ENCODE measurements around the gene CYTL1. TPM values are rescaled to one million over a fixed set of nuclear protein-coding genes. Genes with fewer than 3 reads are reported as not detected.

CYTL1 gene
- polyA plus RNA-seq, 1 donor (not counting 4 experiments of a cell fraction or from before 2014, with no cell fraction given), result 0.30 TPM

- H3K9me3 ChIP-seq (ENCODE audit: control insufficient read depth, low read depth, low read length), result no peaks in the 10 kb centered on the region
- H3K36me3 ChIP-seq (ENCODE audit: control insufficient read depth in 2 of 2, extremely low read depth in 1 of 2, insufficient read depth in 2 of 2, low read length in 2 of 2), result no peaks in the 10 kb centered on the region
- H3K9ac ChIP-seq (ENCODE audit: control insufficient read depth, extremely low read depth, insufficient read depth, low read length), result no peak overlapping the region
- H2AFZ ChIP-seq (ENCODE audit: control insufficient read depth, low read length), result no peak overlapping the region
- no peak overlapping the region for H3K4me2 ChIP-seq (ENCODE audit: control insufficient read depth, extremely low read depth, insufficient read depth, low read depth, low read length)
- no peak overlapping the region for H3K27ac ChIP-seq (ENCODE audit: control insufficient read depth, insufficient read depth, low read length)
- H4K20me1 ChIP-seq (ENCODE audit: control insufficient read depth, extremely low read depth, insufficient read depth, low read length), result no peaks in the 10 kb centered on the region
- no peak for DNase-seq (ENCODE audit: low read depth, low spot score)
- no peak for FAIRE-seq
- H3K27me3 ChIP-seq (ENCODE audit: control insufficient read depth, extremely low read depth, insufficient read depth, low read length), result no peaks in the 10 kb centered on the region
- H3K4me3 ChIP-seq (ENCODE audit: control insufficient read depth in 2 of 3, extremely low read depth in 1 of 3, insufficient read depth in 2 of 3, low read depth in 1 of 3, low read length in 3 of 3), result no peak overlapping the region
- no peaks in the 10 kb centered on the region for H3K79me2 ChIP-seq (ENCODE audit: control insufficient read depth, insufficient read depth, low read length)
- TF ChIP-seq EZH2 (IDR thresholded peaks at IDR 0.05; ENCODE audit: low read length), result no peak
- TF ChIP-seq, protein P1, sequence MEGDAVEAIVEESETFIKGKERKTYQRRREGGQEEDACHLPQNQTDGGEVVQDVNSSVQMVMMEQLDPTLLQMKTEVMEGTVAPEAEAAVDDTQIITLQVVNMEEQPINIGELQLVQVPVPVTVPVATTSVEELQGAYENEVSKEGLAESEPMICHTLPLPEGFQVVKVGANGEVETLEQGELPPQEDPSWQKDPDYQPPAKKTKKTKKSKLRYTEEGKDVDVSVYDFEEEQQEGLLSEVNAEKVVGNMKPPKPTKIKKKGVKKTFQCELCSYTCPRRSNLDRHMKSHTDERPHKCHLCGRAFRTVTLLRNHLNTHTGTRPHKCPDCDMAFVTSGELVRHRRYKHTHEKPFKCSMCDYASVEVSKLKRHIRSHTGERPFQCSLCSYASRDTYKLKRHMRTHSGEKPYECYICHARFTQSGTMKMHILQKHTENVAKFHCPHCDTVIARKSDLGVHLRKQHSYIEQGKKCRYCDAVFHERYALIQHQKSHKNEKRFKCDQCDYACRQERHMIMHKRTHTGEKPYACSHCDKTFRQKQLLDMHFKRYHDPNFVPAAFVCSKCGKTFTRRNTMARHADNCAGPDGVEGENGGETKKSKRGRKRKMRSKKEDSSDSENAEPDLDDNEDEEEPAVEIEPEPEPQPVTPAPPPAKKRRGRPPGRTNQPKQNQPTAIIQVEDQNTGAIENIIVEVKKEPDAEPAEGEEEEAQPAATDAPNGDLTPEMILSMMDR (optimal IDR thresholded peaks at IDR 0.05 in 1 of 3, IDR thresholded peaks at IDR 0.05 in 1 of 3, conservative IDR thresholded peaks at IDR 0.05 in 1 of 3; ENCODE audit: extremely low read depth in 1 of 3, insufficient read depth in 2 of 3, low read length in 3 of 3), result no peak
- dilution Hi-C loops (cut with MboI; ENCODE audit: extremely low pct_ligation_motif_present, low sequenced_read_pairs), result no loop called here
- no peaks in the 10 kb centered on the region for H3K9me1 ChIP-seq (ENCODE audit: control insufficient read depth, extremely low read depth, insufficient read depth, low read length)
- H3K4me1 ChIP-seq (ENCODE audit: control insufficient read depth, extremely low read depth, insufficient read depth, low read length), result peaks cover 10% of the 10 kb centered on the region
These were observed 11.0 kb upstream of the CYTL1 start for GRCh38 chr4:5030221-5030620.

DNA sequence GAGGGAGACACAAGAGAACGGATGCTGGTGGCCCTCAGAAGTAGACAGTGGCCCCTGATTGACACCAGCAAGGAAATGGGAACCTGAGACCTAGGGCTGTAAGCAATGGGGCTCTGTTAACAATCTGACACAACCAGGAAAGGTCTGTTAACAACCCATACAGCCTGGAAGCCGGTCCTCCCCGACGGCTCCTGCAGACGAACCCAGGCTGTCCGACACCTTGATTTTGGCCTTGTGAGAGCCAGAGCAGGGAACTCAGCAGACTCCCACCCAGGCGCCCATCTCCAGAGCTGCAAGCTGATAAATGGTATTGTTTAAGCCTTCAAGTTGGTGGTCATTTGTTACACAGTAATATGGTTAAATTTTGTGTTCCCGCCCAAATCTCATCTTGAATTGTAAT is 10.2 kb upstream of the CYTL1 start:
- Histone ChIP-seq H3K4me2 (ENCODE audit: control insufficient read depth, extremely low read depth, insufficient read depth, low read depth, low read length) (no peak overlapping the region), H3K36me3 (ENCODE audit: control insufficient read depth in 2 of 2, extremely low read depth in 1 of 2, insufficient read depth in 2 of 2, low read length in 2 of 2) (no peaks in the 10 kb centered on the region), H3K79me2 (ENCODE audit: control insufficient read depth, insufficient read depth, low read length) (no peaks in the 10 kb centered on the region), H2AFZ (ENCODE audit: control insufficient read depth, low read length) (no peak overlapping the region), H3K27ac (ENCODE audit: control insufficient read depth, insufficient read depth, low read length) (no peak overlapping the region), H3K27me3 (ENCODE audit: control insufficient read depth, extremely low read depth, insufficient read depth, low read length) (peaks cover 4% of the 10 kb centered on the region), H3K4me3 (ENCODE audit: control insufficient read depth in 2 of 3, extremely low read depth in 1 of 3, insufficient read depth in 2 of 3, low read depth in 1 of 3, low read length in 3 of 3) (no peak overlapping the region), H3K9me3 (ENCODE audit: control insufficient read depth, low read depth, low read length) (no peaks in the 10 kb centered on the region), H3K9me1 (ENCODE audit: control insufficient read depth, extremely low read depth, insufficient read depth, low read length) (no peaks in the 10 kb centered on the region), H4K20me1 (ENCODE audit: control insufficient read depth, extremely low read depth, insufficient read depth, low read length) (no peaks in the 10 kb centered on the region), H3K9ac (ENCODE audit: control insufficient read depth, extremely low read depth, insufficient read depth, low read length) (no peak overlapping the region), H3K4me1 (ENCODE audit: control insufficient read depth, extremely low read depth, insufficient read depth, low read length) (peaks cover 10% of the 10 kb centered on the region)
- no peak for TF ChIP-seq EZH2 (IDR thresholded peaks at IDR 0.05; ENCODE audit: low read length)
- TF ChIP-seq, protein P1 (optimal IDR thresholded peaks at IDR 0.05 in 1 of 3, IDR thresholded peaks at IDR 0.05 in 1 of 3, conservative IDR thresholded peaks at IDR 0.05 in 1 of 3; ENCODE audit: extremely low read depth in 1 of 3, insufficient read depth in 2 of 3, low read length in 3 of 3), result no peak
- DNase-seq (ENCODE audit: low read depth, low spot score) (no peak), FAIRE-seq (no peak)
- dilution Hi-C loops (cut with MboI; ENCODE audit: extremely low pct_ligation_motif_present, low sequenced_read_pairs), result no loop called here
